NT2/D1 (cell line): ENCODE results near the gene HILPDA.

ENCODE experiments used
- SUZ12 ChIP-seq: IDR thresholded peaks from 2 replicates; pipeline ENCODE4 v1.6.1; 2011; ENCODE audit not compliant: insufficient read length, insufficient read depth; ENCODE audit errors: extremely low read depth
- YY1 ChIP-seq: IDR thresholded peaks from 2 replicates; pipeline ENCODE4 v1.6.1; 2011; ENCODE audit not compliant: insufficient read length, insufficient read depth
- ZNF274 ChIP-seq: IDR thresholded peaks from 2 replicates; pipeline ENCODE4 v1.6.1; 2011; ENCODE audit warnings: mild to moderate bottlenecking, low read depth, low read length

GRCh38 chr7:128422842-128423241, 32.8 kb upstream of the HILPDA start:
- TF ChIP-seq YY1, result no peak
- no peak for TF ChIP-seq ZNF274
- no peak for TF ChIP-seq SUZ12
